Mucosa of rectum (tissue), 2 donors: ENCODE results near the gene CTSH.
"Not testable (repeated sequence)": the region's sequence is repeated elsewhere in the genome, so short reads cannot be mapped to it uniquely, and the experiment has no call there.

Source experiments
- H3K27ac ChIP-seq, 2 donors: one replicate each; pipeline ENCODE4 v1.7.0; 2013; ENCODE audit warnings: inconsistent platforms in 2 of 2, low read depth in 2 of 2, low read length in 2 of 2
- H3K27me3 ChIP-seq, 2 donors: one replicate each; pipeline ENCODE4 v1.7.0; 2013; ENCODE audit warnings: low read length in 2 of 2; ENCODE audit not compliant: control insufficient read depth in 2 of 2, insufficient read depth in 2 of 2
- H3K36me3 ChIP-seq, 2 donors: one replicate each; pipeline ENCODE4 v1.7.0; 2013; ENCODE audit warnings: low read length in 2 of 2; ENCODE audit not compliant: control insufficient read depth in 2 of 2, insufficient read depth in 2 of 2
- H3K4me1 ChIP-seq, 2 donors: one replicate each; pipeline ENCODE4 v1.7.0; 2013; ENCODE audit warnings: low read length in 2 of 2, mild to moderate bottlenecking in 1 of 2; ENCODE audit not compliant: control insufficient read depth in 2 of 2, insufficient read depth in 2 of 2
- H3K4me3 ChIP-seq, 2 donors: one replicate each; pipeline ENCODE4 v1.7.0; 2013; ENCODE audit warnings: low read length in 2 of 2
- H3K9ac ChIP-seq, 2 donors: one replicate each; pipeline ENCODE4 v1.7.0; 2013; ENCODE audit warnings: low read length in 2 of 2, low read depth in 1 of 2, mild to moderate bottlenecking in 1 of 2
- H3K9me3 ChIP-seq, 2 donors: one replicate each; pipeline ENCODE4 v1.7.0; 2013; ENCODE audit warnings: low read length in 2 of 2; ENCODE audit not compliant: control insufficient read depth in 2 of 2
- donor health status: healthy.
- donor health status: Normal muscosa, but diverticular disease.

CTSH gene

GRCh38 chr15:78909791-78910228, 35.0 kb downstream of the CTSH start:
- no peak overlapping the region for H3K27ac ChIP-seq
- peaks cover 41 to 42% of the 10 kb centered on the region in 2 donors for H3K36me3 ChIP-seq
- no peak overlapping the region for H3K4me3 ChIP-seq
- no peaks in the 10 kb centered on the region for H3K9me3 ChIP-seq
- H3K9ac ChIP-seq = no peak overlapping the region
- no peaks in the 10 kb centered on the region for H3K4me1 ChIP-seq
- H3K27me3 ChIP-seq = no peaks in the 10 kb centered on the region

GRCh38 chr15:78909160-78909695, 35.6 kb downstream of the CTSH start:
- Histone ChIP-seq H3K36me3 (peaks cover 47 to 48% of the 10 kb centered on the region in 2 donors), H3K4me1 (no peaks in the 10 kb centered on the region), H3K4me3 (no peak overlapping the region), H3K27me3 (no peaks in the 10 kb centered on the region), H3K27ac (no peak overlapping the region), H3K9ac (no peak overlapping the region), H3K9me3 (no peaks in the 10 kb centered on the region)

GRCh38 chr15:78907577-78907976, 37.3 kb downstream of the CTSH start:
- Histone ChIP-seq H3K4me1 (no peaks in the 10 kb centered on the region), H3K4me3 (no peak overlapping the region), H3K9ac (no peak overlapping the region), H3K27me3 (no peaks in the 10 kb centered on the region), H3K9me3 (no peaks in the 10 kb centered on the region), H3K27ac (no peak overlapping the region), H3K36me3 (peaks cover 54 to 62% of the 10 kb centered on the region in 2 donors)

GRCh38 chr15:78906316-78906620, 38.6 kb downstream of the CTSH start:
- Histone ChIP-seq H3K36me3 (peaks cover 55 to 74% of the 10 kb centered on the region in 2 donors), H3K4me3 (no peak overlapping the region), H3K4me1 (no peaks in the 10 kb centered on the region), H3K9me3 (no peaks in the 10 kb centered on the region), H3K27me3 (no peaks in the 10 kb centered on the region), H3K9ac (no peak overlapping the region), H3K27ac (no peak overlapping the region)

- Histone ChIP-seq H3K27me3 (no peaks in the 10 kb centered on the region), H3K9me3 (no peaks in the 10 kb centered on the region), H3K9ac (no peak overlapping the region), H3K4me1 (no peaks in the 10 kb centered on the region), H3K36me3 (peaks cover 55 to 75% of the 10 kb centered on the region in 2 donors), H3K4me3 (no peak overlapping the region), H3K27ac (no peak overlapping the region)
Measured at GRCh38 chr15:78904599-78905358, 40.1 kb downstream of the CTSH start.

GRCh38 chr15:78902281-78903032, 42.4 kb downstream of the CTSH start:
- not testable (repeated sequence) for H3K27ac ChIP-seq, H3K27me3 ChIP-seq, H3K9ac ChIP-seq, H3K4me3 ChIP-seq, H3K9me3 ChIP-seq, H3K4me1 ChIP-seq
- H3K36me3 ChIP-seq = peaks cover 64 to 79% of the 10 kb centered on the region in 2 donors

- not testable (repeated sequence) for H3K4me1 ChIP-seq
Measured at GRCh38 chr15:78900819-78901533, 43.9 kb downstream of the CTSH start.

GRCh38 chr15:78898540-78898939, 46.3 kb downstream of the CTSH start:
- Histone ChIP-seq H3K27me3 (no peaks in the 10 kb centered on the region), H3K4me3 (no peak overlapping the region), H3K36me3 (peaks cover 64 to 76% of the 10 kb centered on the region in 2 donors), H3K9ac (no peak overlapping the region), H3K4me1 (no peaks in the 10 kb centered on the region), H3K27ac (no peak overlapping the region), H3K9me3 (no peaks in the 10 kb centered on the region)

More at GRCh38 chr15:78900819-78901533, 43.9 kb downstream of the CTSH start:
- H3K36me3 ChIP-seq = peaks cover 58 to 72% of the 10 kb centered on the region in 2 donors
- H3K9me3 ChIP-seq, H3K27ac ChIP-seq, H3K27me3 ChIP-seq, H3K4me3 ChIP-seq, H3K9ac ChIP-seq: not testable (repeated sequence)

GRCh38 chr15:78895471-78895870, 49.4 kb downstream of the CTSH start:
- Histone ChIP-seq H3K9ac (no peak overlapping the region), H3K4me1 (no peaks in the 10 kb centered on the region), H3K36me3 (peaks cover 69 to 72% of the 10 kb centered on the region in 2 donors), H3K9me3 (no peaks in the 10 kb centered on the region), H3K27me3 (no peaks in the 10 kb centered on the region), H3K27ac (no peak overlapping the region), H3K4me3 (no peak overlapping the region)

- Histone ChIP-seq H3K36me3 (peaks cover 64 to 77% of the 10 kb centered on the region in 2 donors), H3K27me3 (no peaks in the 10 kb centered on the region), H3K4me1 (no peaks in the 10 kb centered on the region), H3K9me3 (no peaks in the 10 kb centered on the region), H3K4me3 (no peak overlapping the region), H3K27ac (no peak overlapping the region), H3K9ac (no peak overlapping the region)
Measured at GRCh38 chr15:78893538-78893937, 51.3 kb downstream of the CTSH start.
